ENCODE data around the gene KRT14.

Gene KRT14

GRCh38 chr17:41586863-41587495 lies at the start of gene KRT14:
TSS of gene KRT14 (minus strand) at chr17:41586895. CDS start at chr17:41586834, 61 bp downstream.
- no peak within 1 kb of the TSS for H3K4me3 ChIP-seq (ENCODE audit: low read depth in 1 of 2, low read length in 2 of 2)
- no peaks in the 10 kb centered on the region for H3K36me3 ChIP-seq (ENCODE audit: insufficient read depth, low read length)
- H3K4me1 ChIP-seq (ENCODE audit: insufficient read depth, low read length): no peaks in the 10 kb centered on the region
- H3K27ac ChIP-seq (ENCODE audit: low read depth, low read length): no peak within 1 kb of the TSS
- no peak within 1 kb of the TSS for H3K9ac ChIP-seq (ENCODE audit: low read length)
- no peaks in the 10 kb centered on the region for H3K27me3 ChIP-seq (ENCODE audit: control insufficient read depth in 1 of 2, insufficient read depth in 2 of 2, low read length in 2 of 2)
- H3K9me3 ChIP-seq (ENCODE audit: low read length): no peaks in the 10 kb centered on the region

GRCh38 chr17:41635121-41636097 lies 48.7 kb upstream of the KRT14 start:
- H3K9ac ChIP-seq (ENCODE audit: low read length): no peak overlapping the region
- no peak overlapping the region for H3K27ac ChIP-seq (ENCODE audit: low read depth, low read length)
- H3K4me3 ChIP-seq (ENCODE audit: low read depth in 1 of 2, low read length in 2 of 2): no peak overlapping the region

GRCh38 chr17:41634639-41635038 lies 47.9 kb upstream of the KRT14 start:
- Histone ChIP-seq H3K9ac (ENCODE audit: low read length) (no peak overlapping the region), H3K9me3 (ENCODE audit: low read length) (no peaks in the 10 kb centered on the region), H3K27ac (ENCODE audit: low read depth, low read length) (no peak overlapping the region), H3K27me3 (ENCODE audit: control insufficient read depth in 1 of 2, insufficient read depth in 2 of 2, low read length in 2 of 2) (no peaks in the 10 kb centered on the region), H3K4me3 (ENCODE audit: low read depth in 1 of 2, low read length in 2 of 2) (no peak overlapping the region), H3K36me3 (ENCODE audit: insufficient read depth, low read length) (no peaks in the 10 kb centered on the region), H3K4me1 (ENCODE audit: insufficient read depth, low read length) (peaks cover 10% of the 10 kb centered on the region)

More at GRCh38 chr17:41635121-41636097, 48.7 kb upstream of the KRT14 start:
- Histone ChIP-seq H3K9me3 (ENCODE audit: low read length) (no peaks in the 10 kb centered on the region), H3K36me3 (ENCODE audit: insufficient read depth, low read length) (no peaks in the 10 kb centered on the region), H3K4me1 (ENCODE audit: insufficient read depth, low read length) (peaks cover 10% of the 10 kb centered on the region), H3K27me3 (ENCODE audit: control insufficient read depth in 1 of 2, insufficient read depth in 2 of 2, low read length in 2 of 2) (no peaks in the 10 kb centered on the region)

DNA sequence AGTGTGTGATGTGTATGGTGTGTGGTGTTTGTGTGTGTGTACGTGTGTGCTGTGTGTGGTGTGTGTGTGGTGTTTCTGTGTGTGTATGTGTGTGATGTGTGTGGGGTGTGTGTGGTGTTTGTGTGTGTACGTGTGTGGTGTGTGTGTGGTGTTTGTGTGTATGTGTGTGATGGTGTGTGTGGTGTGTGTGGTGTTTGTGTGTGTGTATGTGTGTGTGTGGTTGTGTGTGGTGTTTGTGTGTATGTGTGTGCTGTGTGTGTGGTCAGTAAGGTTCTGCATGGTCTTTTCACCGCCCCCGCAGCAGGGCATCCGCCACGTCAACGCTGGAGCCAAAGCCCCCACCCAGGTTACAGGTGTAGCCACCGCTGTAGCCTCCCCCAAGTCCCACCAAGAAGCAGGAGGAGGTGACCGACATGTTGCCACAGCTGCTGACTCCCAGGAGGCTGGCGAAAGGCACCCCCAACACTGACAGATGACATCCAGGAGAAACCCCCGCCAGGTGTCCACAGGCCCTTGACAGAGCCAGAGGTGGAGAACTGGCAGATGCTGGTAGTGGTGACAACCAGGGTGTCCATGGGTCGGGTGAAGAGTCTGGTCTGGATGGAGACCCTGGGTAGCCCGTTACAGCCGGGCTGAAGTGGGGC lies 47.0 kb upstream of the KRT14 start:
- H3K27me3 ChIP-seq (ENCODE audit: control insufficient read depth in 1 of 2, insufficient read depth in 2 of 2, low read length in 2 of 2): no peaks in the 10 kb centered on the region
- H3K9ac ChIP-seq (ENCODE audit: low read length): no peak overlapping the region
- H3K4me3 ChIP-seq (ENCODE audit: low read depth in 1 of 2, low read length in 2 of 2): no peak overlapping the region
- no peaks in the 10 kb centered on the region for H3K9me3 ChIP-seq (ENCODE audit: low read length)
- H3K36me3 ChIP-seq (ENCODE audit: insufficient read depth, low read length): no peaks in the 10 kb centered on the region
- H3K4me1 ChIP-seq (ENCODE audit: insufficient read depth, low read length): peaks cover 10% of the 10 kb centered on the region
- H3K27ac ChIP-seq (ENCODE audit: low read depth, low read length): no peak overlapping the region

- H3K36me3 ChIP-seq (ENCODE audit: insufficient read depth, low read length): no peaks in the 10 kb centered on the region
Observed at GRCh38 chr17:41632482-41633105, 45.9 kb upstream of the KRT14 start.

DNA sequence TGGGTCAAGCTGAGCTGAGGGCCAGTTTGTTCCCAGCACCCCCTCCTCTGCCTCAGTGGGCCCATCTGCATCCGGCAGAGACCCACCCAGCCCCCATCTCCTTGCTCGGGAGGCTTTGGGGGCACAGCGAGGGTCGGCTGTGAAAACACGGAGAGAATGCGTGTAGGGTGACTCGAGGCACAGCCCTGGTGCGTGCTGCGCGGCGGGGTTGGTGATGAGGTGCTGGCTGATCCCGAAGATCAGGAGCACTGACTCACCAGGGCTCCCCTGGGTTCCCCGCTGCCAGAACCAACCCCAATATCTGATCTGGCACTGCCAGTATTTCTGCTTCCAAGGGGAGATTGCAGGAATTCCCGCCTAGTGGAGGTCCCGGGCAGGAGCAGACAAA lies 45.2 kb upstream of the KRT14 start:
- Histone ChIP-seq H3K4me1 (ENCODE audit: insufficient read depth, low read length) (peaks cover 10% of the 10 kb centered on the region), H3K36me3 (ENCODE audit: insufficient read depth, low read length) (no peaks in the 10 kb centered on the region), H3K27me3 (ENCODE audit: control insufficient read depth in 1 of 2, insufficient read depth in 2 of 2, low read length in 2 of 2) (no peaks in the 10 kb centered on the region), H3K4me3 (ENCODE audit: low read depth in 1 of 2, low read length in 2 of 2) (no peak overlapping the region), H3K27ac (ENCODE audit: low read depth, low read length) (no peak overlapping the region), H3K9ac (ENCODE audit: low read length) (no peak overlapping the region), H3K9me3 (ENCODE audit: low read length) (no peaks in the 10 kb centered on the region)

More at GRCh38 chr17:41632482-41633105, 45.9 kb upstream of the KRT14 start:
- no peak overlapping the region for H3K4me3 ChIP-seq (ENCODE audit: low read depth in 1 of 2, low read length in 2 of 2)
- H3K9ac ChIP-seq (ENCODE audit: low read length): no peak overlapping the region
- no peak overlapping the region for H3K27ac ChIP-seq (ENCODE audit: low read depth, low read length)
- no peaks in the 10 kb centered on the region for H3K9me3 ChIP-seq (ENCODE audit: low read length)
- H3K4me1 ChIP-seq (ENCODE audit: insufficient read depth, low read length): peaks cover 10% of the 10 kb centered on the region
- no peaks in the 10 kb centered on the region for H3K27me3 ChIP-seq (ENCODE audit: control insufficient read depth in 1 of 2, insufficient read depth in 2 of 2, low read length in 2 of 2)

DNA sequence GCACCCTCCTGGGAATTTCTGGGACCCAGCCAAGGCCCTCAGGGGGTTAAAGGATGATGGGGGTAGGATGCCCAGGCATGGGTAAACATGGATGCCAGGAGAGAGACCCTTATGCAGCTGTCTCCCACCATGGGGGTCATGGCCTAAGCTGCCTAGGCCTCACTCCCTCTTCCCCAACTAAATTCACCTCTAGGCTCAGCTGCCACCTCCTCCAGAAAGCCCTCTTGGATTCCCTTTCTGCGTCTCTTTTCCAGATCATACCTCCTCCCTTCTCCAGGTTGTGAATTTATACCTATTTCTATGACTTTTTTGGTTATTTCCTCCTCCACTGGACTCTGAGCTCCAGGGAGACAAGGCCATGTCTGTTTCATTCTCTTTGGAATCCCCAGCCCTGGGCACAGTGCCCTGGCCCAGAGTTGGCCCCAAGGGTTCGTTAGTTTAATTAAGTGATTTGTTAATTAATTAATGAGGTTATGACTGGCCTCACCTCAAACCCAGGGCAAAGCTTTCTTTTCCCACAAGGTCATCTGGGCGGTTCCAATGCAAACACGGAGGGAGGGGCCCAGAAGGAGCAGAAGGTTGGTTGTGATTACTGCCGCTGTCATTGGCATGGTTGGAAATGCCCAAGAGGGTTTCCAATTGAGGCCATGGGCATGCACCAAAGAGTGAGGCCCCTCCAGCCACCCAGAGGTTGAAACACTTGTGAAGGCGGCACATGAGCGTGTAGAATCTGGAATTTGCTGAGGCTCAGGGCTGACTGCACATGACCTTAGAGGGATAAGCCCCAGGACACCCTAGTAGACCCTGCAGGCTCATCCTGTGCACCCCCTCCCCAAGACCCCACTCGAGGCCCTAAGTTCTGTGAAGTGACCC lies 44.6 kb upstream of the KRT14 start:
- Histone ChIP-seq H3K27me3 (ENCODE audit: control insufficient read depth in 1 of 2, insufficient read depth in 2 of 2, low read length in 2 of 2) (no peaks in the 10 kb centered on the region), H3K9ac (ENCODE audit: low read length) (no peak overlapping the region), H3K27ac (ENCODE audit: low read depth, low read length) (no peak overlapping the region), H3K4me1 (ENCODE audit: insufficient read depth, low read length) (peaks cover 10% of the 10 kb centered on the region), H3K4me3 (ENCODE audit: low read depth in 1 of 2, low read length in 2 of 2) (no peak overlapping the region), H3K9me3 (ENCODE audit: low read length) (no peaks in the 10 kb centered on the region), H3K36me3 (ENCODE audit: insufficient read depth, low read length) (no peaks in the 10 kb centered on the region)

DNA sequence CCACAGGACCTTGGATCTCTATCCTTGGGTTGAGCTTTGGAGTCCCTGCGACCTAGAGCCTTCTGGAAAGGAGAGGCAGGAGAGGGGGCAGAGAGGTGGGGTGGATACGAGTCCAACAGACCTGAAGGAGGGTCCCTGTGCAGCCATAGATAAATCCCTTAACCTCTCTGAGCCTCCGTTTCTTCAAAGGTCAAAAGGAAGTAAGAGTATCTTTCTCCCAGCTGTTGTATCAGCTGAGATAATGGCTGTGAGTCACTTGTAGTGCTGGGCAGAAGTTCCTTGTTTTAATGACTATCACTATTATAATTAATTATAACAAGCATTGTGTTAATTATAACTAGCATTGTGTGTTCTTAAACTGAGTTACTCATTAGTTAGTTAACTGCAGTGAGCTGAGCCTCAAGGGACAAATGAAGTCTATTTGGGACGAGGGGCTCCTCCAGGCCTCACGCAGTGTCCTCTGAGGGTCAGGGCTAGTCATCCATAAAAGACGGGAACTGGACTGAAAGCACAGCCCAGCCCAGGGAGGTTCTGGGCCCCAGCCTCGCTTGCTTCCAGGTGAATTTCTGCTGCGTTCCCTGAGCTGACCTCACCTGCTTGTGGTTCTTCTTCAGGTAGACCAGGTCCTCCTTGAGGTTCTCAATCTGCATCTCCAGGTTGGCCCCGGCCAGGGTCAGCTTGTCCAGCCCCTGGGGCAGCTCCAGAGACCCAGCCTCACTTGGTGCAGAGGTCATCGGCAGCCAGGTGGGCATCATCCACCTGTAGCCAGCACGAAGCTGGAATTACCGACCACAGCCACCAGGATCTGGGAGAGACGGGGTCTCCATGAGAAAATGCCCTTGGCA lies 43.4 kb upstream of the KRT14 start:
- H3K9ac ChIP-seq (ENCODE audit: low read length): no peak overlapping the region
- H3K9me3 ChIP-seq (ENCODE audit: low read length): no peaks in the 10 kb centered on the region
- H3K4me3 ChIP-seq (ENCODE audit: low read depth in 1 of 2, low read length in 2 of 2): no peak overlapping the region
- H3K27ac ChIP-seq (ENCODE audit: low read depth, low read length): no peak overlapping the region
- H3K4me1 ChIP-seq (ENCODE audit: insufficient read depth, low read length): peaks cover 3% of the 10 kb centered on the region
- H3K27me3 ChIP-seq (ENCODE audit: control insufficient read depth in 1 of 2, insufficient read depth in 2 of 2, low read length in 2 of 2): no peaks in the 10 kb centered on the region
- H3K36me3 ChIP-seq (ENCODE audit: insufficient read depth, low read length): no peaks in the 10 kb centered on the region

DNA sequence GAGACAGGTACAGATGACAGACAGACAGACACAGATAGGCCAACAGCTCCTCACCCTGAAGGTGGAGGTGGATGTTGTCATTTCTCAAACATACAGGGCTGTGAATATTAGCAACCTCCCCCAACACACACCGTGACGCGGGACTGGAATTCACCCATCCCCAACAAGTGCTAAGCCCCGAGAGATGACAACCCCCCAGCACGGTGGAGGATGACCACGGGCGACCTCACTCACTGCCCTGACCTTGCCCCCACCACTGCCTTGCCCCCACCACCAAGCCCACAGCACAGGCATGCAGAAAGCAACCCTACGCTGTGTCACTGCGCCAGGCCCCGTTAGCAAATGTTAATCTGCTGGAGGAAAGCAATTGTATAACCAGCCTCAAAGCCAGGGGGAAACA lies 42.6 kb upstream of the KRT14 start:
- Histone ChIP-seq H3K4me3 (ENCODE audit: low read depth in 1 of 2, low read length in 2 of 2) (no peak overlapping the region), H3K4me1 (ENCODE audit: insufficient read depth, low read length) (no peaks in the 10 kb centered on the region)

More for the DNA sequence above, 42.6 kb upstream of the KRT14 start:
- Histone ChIP-seq H3K36me3 (ENCODE audit: insufficient read depth, low read length) (no peaks in the 10 kb centered on the region), H3K9ac (ENCODE audit: low read length) (no peak overlapping the region), H3K27ac (ENCODE audit: low read depth, low read length) (no peak overlapping the region), H3K27me3 (ENCODE audit: control insufficient read depth in 1 of 2, insufficient read depth in 2 of 2, low read length in 2 of 2) (no peaks in the 10 kb centered on the region), H3K9me3 (ENCODE audit: low read length) (no peaks in the 10 kb centered on the region)
